Measurements from ENCODE around the gene CCDC192. TPM values are rescaled to one million over a fixed set of nuclear protein-coding genes. Genes with fewer than 3 reads are reported as not detected.

Gene CCDC192
- total RNA-seq, 1 experiment from 2014 or later, result not detected

GRCh38 chr5:127930311-127930710 is 227.1 kb downstream of the CCDC192 start:
- BruUV-seq (replicated peaks), result no TSS peak
- Histone ChIP-seq H3K4me3 (ENCODE audit: low read depth, low read length, poor library complexity, severe bottlenecking) (no peak overlapping the region), H3K36me3 (ENCODE audit: insufficient read depth, low read length, poor library complexity, severe bottlenecking) (no peaks in the 10 kb centered on the region), H3K9me3 (ENCODE audit: low read depth, low read length, poor library complexity, severe bottlenecking) (no peaks in the 10 kb centered on the region), H3K27me3 (replicated peaks; ENCODE audit: insufficient read depth, low read depth, low read length, poor library complexity) (no peaks in the 10 kb centered on the region), H3K27ac (ENCODE audit: low read depth, low read length, poor library complexity, severe bottlenecking) (no peak overlapping the region), H3K4me1 (ENCODE audit: insufficient read depth, low read length, poor library complexity, severe bottlenecking) (no peaks in the 10 kb centered on the region)
- ChIA-PET POLR2A (ENCODE audit: low non-redundant PET) (no interaction called here), CTCF (no interaction called here)
- no peak for DNase-seq (ENCODE audit: low spot score)
- TF ChIP-seq EZH2 (IDR thresholded peaks at IDR 0.05; ENCODE audit: borderline replicate concordance, low read depth, low read length, poor library complexity, severe bottlenecking) (no peak), CTCF (conservative IDR thresholded peaks at IDR 0.05; ENCODE audit: low read depth, low read length) (no peak)
- intact Hi-C loops (cut with micrococcal nuclease; ENCODE audit: unreplicated experiment), result no loop called here

GRCh38 chr5:127931396-127931795 is 228.2 kb downstream of the CCDC192 start:
- ChIA-PET POLR2A (ENCODE audit: low non-redundant PET) (no interaction called here), CTCF (no interaction called here)
- H3K4me1 ChIP-seq (ENCODE audit: insufficient read depth, low read length, poor library complexity, severe bottlenecking), result no peaks in the 10 kb centered on the region
- DNase-seq (ENCODE audit: low spot score), result no peak
- no TSS peak for BruUV-seq (replicated peaks)
- no peaks in the 10 kb centered on the region for H3K27me3 ChIP-seq (replicated peaks; ENCODE audit: insufficient read depth, low read depth, low read length, poor library complexity)
- no peak overlapping the region for H3K4me3 ChIP-seq (ENCODE audit: low read depth, low read length, poor library complexity, severe bottlenecking)
- intact Hi-C loops (cut with micrococcal nuclease; ENCODE audit: unreplicated experiment), result no loop called here
- H3K9me3 ChIP-seq (ENCODE audit: low read depth, low read length, poor library complexity, severe bottlenecking), result no peaks in the 10 kb centered on the region
- H3K36me3 ChIP-seq (ENCODE audit: insufficient read depth, low read length, poor library complexity, severe bottlenecking), result no peaks in the 10 kb centered on the region
- no peak overlapping the region for H3K27ac ChIP-seq (ENCODE audit: low read depth, low read length, poor library complexity, severe bottlenecking)
- TF ChIP-seq EZH2 (IDR thresholded peaks at IDR 0.05; ENCODE audit: borderline replicate concordance, low read depth, low read length, poor library complexity, severe bottlenecking), result no peak
- no peak for TF ChIP-seq CTCF (conservative IDR thresholded peaks at IDR 0.05; ENCODE audit: low read depth, low read length)

GRCh38 chr5:127933348-127933747 is 230.2 kb downstream of the CCDC192 start:
- Histone ChIP-seq H3K27ac (ENCODE audit: low read depth, low read length, poor library complexity, severe bottlenecking) (no peak overlapping the region), H3K27me3 (replicated peaks; ENCODE audit: insufficient read depth, low read depth, low read length, poor library complexity) (no peaks in the 10 kb centered on the region), H3K36me3 (ENCODE audit: insufficient read depth, low read length, poor library complexity, severe bottlenecking) (no peaks in the 10 kb centered on the region), H3K4me1 (ENCODE audit: insufficient read depth, low read length, poor library complexity, severe bottlenecking) (no peaks in the 10 kb centered on the region), H3K4me3 (ENCODE audit: low read depth, low read length, poor library complexity, severe bottlenecking) (no peak overlapping the region), H3K9me3 (ENCODE audit: low read depth, low read length, poor library complexity, severe bottlenecking) (no peaks in the 10 kb centered on the region)
- intact Hi-C loops (cut with micrococcal nuclease; ENCODE audit: unreplicated experiment), result no loop called here
- ChIA-PET CTCF (no interaction called here), POLR2A (ENCODE audit: low non-redundant PET) (no interaction called here)
- no peak for TF ChIP-seq CTCF (conservative IDR thresholded peaks at IDR 0.05; ENCODE audit: low read depth, low read length)
- no peak for TF ChIP-seq EZH2 (IDR thresholded peaks at IDR 0.05; ENCODE audit: borderline replicate concordance, low read depth, low read length, poor library complexity, severe bottlenecking)
- BruUV-seq (replicated peaks), result no TSS peak
- DNase-seq (ENCODE audit: low spot score), result no peak
